ENCODE measurements around the gene OR10D3.

OR10D3 gene

GRCh38 chr11:124172599-124172998 is 10.5 kb upstream of the OR10D3 start:
- DNase-seq (ENCODE audit: low read depth) = no peak
- H3K4me3 ChIP-seq (ENCODE audit: control insufficient read depth, low read depth, low read length) = no peak overlapping the region
- TF ChIP-seq, protein P1, sequence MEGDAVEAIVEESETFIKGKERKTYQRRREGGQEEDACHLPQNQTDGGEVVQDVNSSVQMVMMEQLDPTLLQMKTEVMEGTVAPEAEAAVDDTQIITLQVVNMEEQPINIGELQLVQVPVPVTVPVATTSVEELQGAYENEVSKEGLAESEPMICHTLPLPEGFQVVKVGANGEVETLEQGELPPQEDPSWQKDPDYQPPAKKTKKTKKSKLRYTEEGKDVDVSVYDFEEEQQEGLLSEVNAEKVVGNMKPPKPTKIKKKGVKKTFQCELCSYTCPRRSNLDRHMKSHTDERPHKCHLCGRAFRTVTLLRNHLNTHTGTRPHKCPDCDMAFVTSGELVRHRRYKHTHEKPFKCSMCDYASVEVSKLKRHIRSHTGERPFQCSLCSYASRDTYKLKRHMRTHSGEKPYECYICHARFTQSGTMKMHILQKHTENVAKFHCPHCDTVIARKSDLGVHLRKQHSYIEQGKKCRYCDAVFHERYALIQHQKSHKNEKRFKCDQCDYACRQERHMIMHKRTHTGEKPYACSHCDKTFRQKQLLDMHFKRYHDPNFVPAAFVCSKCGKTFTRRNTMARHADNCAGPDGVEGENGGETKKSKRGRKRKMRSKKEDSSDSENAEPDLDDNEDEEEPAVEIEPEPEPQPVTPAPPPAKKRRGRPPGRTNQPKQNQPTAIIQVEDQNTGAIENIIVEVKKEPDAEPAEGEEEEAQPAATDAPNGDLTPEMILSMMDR (IDR thresholded peaks at IDR 0.05; ENCODE audit: control insufficient read depth, insufficient read depth, low read depth, low read length, missing control alignments) = no peak

GRCh38 chr11:124174001-124174583 is 9.1 kb upstream of the OR10D3 start:
- DNase-seq (ENCODE audit: low read depth) = no peak
- TF ChIP-seq, protein P1 (IDR thresholded peaks at IDR 0.05; ENCODE audit: control insufficient read depth, insufficient read depth, low read depth, low read length, missing control alignments) = no peak
- H3K4me3 ChIP-seq (ENCODE audit: control insufficient read depth, low read depth, low read length) = no peak overlapping the region

- DNase-seq (ENCODE audit: low read depth) = no peak
- H3K4me3 ChIP-seq (ENCODE audit: control insufficient read depth, low read depth, low read length) = no peak overlapping the region
- TF ChIP-seq, protein P1 (IDR thresholded peaks at IDR 0.05; ENCODE audit: control insufficient read depth, insufficient read depth, low read depth, low read length, missing control alignments) = no peak
These were observed 6.0 kb upstream of the OR10D3 start for GRCh38 chr11:124176925-124177715.

DNA sequence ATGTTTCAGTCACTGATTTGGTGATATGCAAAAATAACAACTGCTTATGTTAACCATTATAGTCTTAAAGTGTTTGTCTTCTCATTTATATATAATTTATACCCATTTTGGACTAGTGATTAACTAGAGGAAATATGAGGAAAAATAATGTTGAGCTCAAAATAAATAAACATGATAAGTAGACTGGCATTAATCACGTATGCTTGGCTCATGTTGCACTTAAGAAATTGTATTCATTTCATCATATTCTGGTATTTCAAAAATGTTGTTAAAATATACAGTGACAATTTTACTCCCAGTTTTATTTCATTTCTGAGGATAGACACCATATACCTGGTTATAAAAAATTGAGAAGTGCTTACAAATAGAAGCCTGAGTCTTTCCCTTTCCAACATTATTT is 3.8 kb upstream of the OR10D3 start:
- TF ChIP-seq, protein P1 (IDR thresholded peaks at IDR 0.05; ENCODE audit: control insufficient read depth, insufficient read depth, low read depth, low read length, missing control alignments) = no peak
- H3K4me3 ChIP-seq (ENCODE audit: control insufficient read depth, low read depth, low read length) = no peak overlapping the region
- DNase-seq (ENCODE audit: low read depth) = no peak

DNA sequence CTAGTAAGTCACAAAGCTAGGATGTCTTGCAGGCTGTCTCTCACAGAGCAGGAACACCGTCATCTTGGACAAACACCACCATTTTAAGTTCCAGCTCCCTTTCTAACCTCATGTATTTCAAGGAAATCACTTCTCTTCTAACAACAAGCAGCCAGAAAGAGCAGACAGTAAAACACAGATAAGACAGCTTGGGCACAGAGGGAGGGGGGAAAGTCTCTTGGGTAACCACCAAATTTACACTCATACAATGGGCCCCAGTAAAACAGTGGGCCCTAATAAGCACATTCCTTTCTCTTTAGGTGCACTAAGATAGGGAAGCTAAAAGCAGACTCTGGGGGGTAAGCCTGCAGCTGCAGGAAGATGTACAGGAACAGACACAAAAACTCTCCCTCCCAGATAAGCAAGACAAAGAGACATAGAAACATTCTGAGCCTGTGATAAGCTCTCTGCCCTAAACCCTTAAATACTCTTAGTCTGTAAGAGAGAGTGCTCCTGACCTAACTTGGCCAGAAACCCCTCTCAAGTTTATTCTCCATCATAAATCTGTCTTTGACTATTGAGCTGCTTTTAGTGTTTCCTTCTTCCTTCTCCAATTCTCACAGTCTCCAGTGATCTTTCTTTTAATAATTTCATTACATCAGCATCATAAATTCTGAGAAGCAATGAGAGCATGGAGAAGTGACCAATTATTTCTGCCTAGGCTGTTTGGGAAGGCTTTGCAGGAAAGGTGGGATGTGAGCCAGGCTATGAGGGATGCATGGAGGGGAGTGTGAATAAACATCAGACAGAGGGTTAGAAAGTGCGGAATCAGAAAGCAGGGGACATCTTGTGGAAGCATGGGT is 7.4 kb downstream of the OR10D3 start:
- TF ChIP-seq, protein P1 (IDR thresholded peaks at IDR 0.05; ENCODE audit: control insufficient read depth, insufficient read depth, low read depth, low read length, missing control alignments) = no peak
- DNase-seq (ENCODE audit: low read depth) = no peak
- no peak overlapping the region for H3K4me3 ChIP-seq (ENCODE audit: control insufficient read depth, low read depth, low read length)

- TF ChIP-seq, protein P1 (IDR thresholded peaks at IDR 0.05; ENCODE audit: control insufficient read depth, insufficient read depth, low read depth, low read length, missing control alignments) = no peak
- H3K4me3 ChIP-seq (ENCODE audit: control insufficient read depth, low read depth, low read length) = no peak overlapping the region
- DNase-seq (ENCODE audit: low read depth) = no peak
These were observed 10.3 kb downstream of the OR10D3 start for GRCh38 chr11:124193221-124194010.
